HCT116 (cell line): ENCODE measurements around the gene PGM2L1. TPM values are rescaled to one million over a fixed set of nuclear protein-coding genes. Genes with fewer than 3 reads are reported as not detected.

Source experiments
- ATAC-seq: fragments of 200-7000 bp; cut with Tn5 transposase; 2 replicates; pipeline ENCODE4 v1.9.1; 2020; ENCODE audit warnings: mild to moderate bottlenecking, moderate library complexity
- BruUV-seq: library from RNA; stranded (reverse); fragments of 400-500 nt; replicated peaks from 2 replicates; lab custom pipeline; 2021; lab: Mats Ljungman, UMichigan
- CTCF ChIA-PET: fragments of 300-600 bp; sonication (Branson Sonifier 250); formaldehyde crosslinking; loops from one replicate; lab custom pipeline; 2021; ENCODE audit warnings: antibody characterized with exemption; lab: Charles Lee
- POLR2A ChIA-PET: fragments of 300-600, 350-600 bp; sonication (Branson Sonifier 250); formaldehyde crosslinking; loops from one replicate; lab custom pipeline; 2021; ENCODE audit warnings: antibody characterized with exemption; lab: Charles Lee
- RAD21 ChIA-PET, 2 experiments: fragments of 300-600 bp; sonication (Branson Sonifier 250); formaldehyde crosslinking; loops; one replicate each; lab custom pipeline; 2023; ENCODE audit warnings: low total read pairs in 2 of 2; ENCODE audit not compliant: uncharacterized antibody in 2 of 2, unreplicated experiment in 2 of 2, low non-redundant PET in 1 of 2; lab: Charles Lee
- DNase-seq: peaks from one replicate; pipeline ENCODE4 v3.0.0-alpha.2; 2010; ENCODE audit warnings: low read depth, low spot score
- H2AFZ ChIP-seq: fragments of 200-600 bp; shearing (Covaris generic), sonication (generic); 2 replicates; pipeline ENCODE4 v1.6.1; 2017; ENCODE audit warnings: low read depth, mixed run types, mixed read lengths, antibody characterized with exemption, low read length; ENCODE audit not compliant: poor library complexity, severe bottlenecking
- H3K27ac ChIP-seq: 2 replicates; pipeline ENCODE4 v1.5.1; 2012; ENCODE audit warnings: low read depth, low read length
- H3K27me3 ChIP-seq: fragments of 200-600 bp; sonication (generic); 2 replicates; pipeline ENCODE4 v1.6.1; 2016; ENCODE audit warnings: mixed run types, low read length, mixed read lengths; ENCODE audit not compliant: insufficient read depth
- H3K36me3 ChIP-seq, 2 experiments: fragments of 200-500 bp in 1 of 2; fragments of 200-600 bp in 1 of 2; sonication (Bioruptor generic) in 1 of 2; sonication (generic) in 1 of 2; 2 replicates each; pipeline versions ENCODE4 v1.5.1 to v1.6.1; 2014 to 2016; ENCODE audit warnings: low read length in 2 of 2, inconsistent platforms in 1 of 2, mixed read lengths in 1 of 2, mixed run types in 1 of 2; ENCODE audit not compliant: insufficient read depth in 2 of 2, control insufficient read depth in 1 of 2
- H3K4me1 ChIP-seq, 2 experiments: fragments of 200-600 bp in 1 of 2; sonication (generic) in 1 of 2; 2 replicates each; pipeline versions ENCODE4 v1.5.1 to v1.6.1; 2012 to 2017; ENCODE audit warnings: low read length in 2 of 2, inconsistent platforms in 1 of 2, mild to moderate bottlenecking in 1 of 2, mixed read lengths in 1 of 2, mixed run types in 1 of 2, moderate library complexity in 1 of 2; ENCODE audit not compliant: insufficient read depth in 2 of 2, control insufficient read depth in 1 of 2
- H3K4me2 ChIP-seq: fragments of 200-600 bp; sonication (generic); 2 replicates; pipeline ENCODE4 v1.6.1; 2017; ENCODE audit warnings: mixed run types, low read length, mixed read lengths
- H3K4me3 ChIP-seq, 2 experiments: fragments of 200-600 bp in 1 of 2; sonication (generic) in 1 of 2; replicated peaks in 1 of 2; 2 replicates each; pipeline ENCODE4 v1.5.1; 2011 to 2016; ENCODE audit warnings: low read length in 2 of 2, control low read depth in 1 of 2, low read depth in 1 of 2, mild to moderate bottlenecking in 1 of 2, mixed read lengths in 1 of 2, mixed run types in 1 of 2
- H3K79me2 ChIP-seq: fragments of 200-600 bp; sonication (generic); 2 replicates; pipeline ENCODE4 v1.6.1; 2017; ENCODE audit warnings: mild to moderate bottlenecking, mixed run types, low read length, moderate library complexity, mixed read lengths; ENCODE audit not compliant: insufficient read depth
- H3K9ac ChIP-seq: fragments of 200-600 bp; sonication (generic); 2 replicates; pipeline ENCODE4 v1.6.1; 2016; ENCODE audit warnings: low read length, mixed read lengths
- H3K9me2 ChIP-seq: fragments of 200-600 bp; sonication (generic), shearing (Covaris generic); 2 replicates; pipeline ENCODE4 v1.6.1; 2017; ENCODE audit warnings: mixed run types, mild to moderate bottlenecking, moderate library complexity; ENCODE audit not compliant: insufficient read depth
- H3K9me3 ChIP-seq, 2 experiments: fragments of 200-500 bp in 1 of 2; fragments of 200-600 bp in 1 of 2; sonication (Bioruptor generic) in 1 of 2; sonication (generic) in 1 of 2; 2 replicates each; pipeline ENCODE4 v1.6.1; 2014 to 2017; ENCODE audit warnings: low read length in 2 of 2, mixed read lengths in 2 of 2, inconsistent platforms in 1 of 2, low read depth in 1 of 2, mild to moderate bottlenecking in 1 of 2, mixed run types in 1 of 2, moderate library complexity in 1 of 2; ENCODE audit not compliant: control insufficient read depth in 1 of 2, insufficient read depth in 1 of 2
- H4K20me1 ChIP-seq: fragments of 200-600 bp; sonication (generic), shearing (Covaris generic); 2 replicates; pipeline ENCODE4 v1.6.1; 2017; ENCODE audit warnings: mixed run types, mild to moderate bottlenecking, moderate library complexity; ENCODE audit not compliant: insufficient read depth
- ATF3 ChIP-seq: IDR thresholded peaks from 2 replicates; pipeline ENCODE4 v1.6.1; 2012
- EGR1 ChIP-seq: IDR thresholded peaks from 2 replicates; pipeline ENCODE4 v1.6.1; 2012; ENCODE audit warnings: low read depth
- ELF1 ChIP-seq: IDR thresholded peaks from 2 replicates; pipeline ENCODE4 v1.6.1; 2012; ENCODE audit warnings: low read depth, borderline replicate concordance
- EZH2 ChIP-seq: fragments of 200-600 bp; sonication (generic); IDR thresholded peaks from 2 replicates; pipeline ENCODE4 v1.6.1; 2017; ENCODE audit warnings: antibody characterized with exemption, mixed run types
- EZH2phosphoT487 ChIP-seq: fragments of 200-600 bp; IDR thresholded peaks from 2 replicates; pipeline ENCODE4 v1.6.1; 2018; ENCODE audit warnings: antibody characterized with exemption, borderline replicate concordance
- FOSL1 ChIP-seq: IDR thresholded peaks from 2 replicates; pipeline ENCODE4 v1.6.1; 2012; ENCODE audit warnings: low read depth
- JUND ChIP-seq: IDR thresholded peaks from 2 replicates; pipeline ENCODE4 v1.6.1; 2012
- MAX ChIP-seq: IDR thresholded peaks from 2 replicates; pipeline ENCODE4 v1.6.1; 2012
- POLR2A ChIP-seq: IDR thresholded peaks from 2 replicates; pipeline ENCODE4 v1.7.0; 2011; ENCODE audit warnings: borderline replicate concordance; ENCODE audit not compliant: insufficient read depth, insufficient read length; ENCODE audit errors: extremely low read depth
- POLR2AphosphoS5 ChIP-seq: IDR thresholded peaks from 2 replicates; pipeline ENCODE4 v1.6.1; 2011; ENCODE audit warnings: mild to moderate bottlenecking, low read depth, low read length, moderate library complexity
- RAD21 ChIP-seq: IDR thresholded peaks from 2 replicates; pipeline ENCODE4 v1.6.1; 2012; ENCODE audit warnings: low read depth, mild to moderate bottlenecking
- SP1 ChIP-seq: IDR thresholded peaks from 2 replicates; pipeline ENCODE4 v1.6.1; 2012; ENCODE audit warnings: low read depth
- YY1 ChIP-seq: IDR thresholded peaks from 2 replicates; pipeline ENCODE4 v1.6.1; 2011; ENCODE audit warnings: low read length, low read depth, moderate library complexity, mild to moderate bottlenecking; ENCODE audit not compliant: insufficient replicate concordance; ENCODE audit errors: extremely low read depth
- ZFX ChIP-seq: fragments of 450-650 bp; IDR thresholded peaks from 2 replicates; pipeline ENCODE4 v1.6.1; 2017
- intact Hi-C: fragments of 100-400 bp; cut with micrococcal nuclease; formaldehyde crosslinking; loops from 2 replicates; pipeline ENCODE4 v1.10.0; 2022
- total RNA-seq: library from RNA; stranded (reverse); gene quantifications from one replicate; pipeline ENCODE4 v1.2.1, GENCODE V29; 2021; ENCODE audit not compliant: unreplicated experiment

The PGM2L1 gene
- total RNA-seq, 1 experiment from 2014 or later = 4.9 TPM

GRCh38 chr11:74338963-74339362 lies 59.3 kb downstream of the PGM2L1 start (continued):
- TF ChIP-seq EGR1 (no peak), FOSL1 (no peak), ATF3 (no peak), ZFX (no peak), POLR2AphosphoS5 (no peak), POLR2A (no peak), EZH2 (no peak), ELF1 (no peak), EZH2phosphoT487 (no peak)

- Histone ChIP-seq H4K20me1 (no peaks in the 10 kb centered on the region), H3K9ac (no peak overlapping the region), H3K9me3 (no peaks in the 10 kb centered on the region), H3K4me2 (no peak overlapping the region), H3K79me2 (no peaks in the 10 kb centered on the region), H3K27ac (no peak overlapping the region), H3K9me2 (no peaks in the 10 kb centered on the region), H3K36me3 (no peaks in the 10 kb centered on the region), H3K4me1 (peaks cover 0 to 5% of the 10 kb centered on the region in 2 experiments; a peak in 1 of 4 replicates), H2AFZ (no peak overlapping the region), H3K27me3 (no peaks in the 10 kb centered on the region), H3K4me3 (no peak overlapping the region)
- ChIA-PET RAD21 (no interaction called here), CTCF (interaction anchor here (1.6 kb wide), 1 partner anchor 12 kb away, joined by 7 read pairs; no protein-coding TSS in a partner anchor), POLR2A (no interaction called here)
- no peak for ATAC-seq
- BruUV-seq = no TSS peak
- TF ChIP-seq FOSL1 (no peak), JUND (no peak), ELF1 (no peak), SP1 (no peak), ATF3 (no peak), MAX (no peak), YY1 (no peak), RAD21 (no peak)
- no peak for DNase-seq
- intact Hi-C loops = no loop called here
Measured at GRCh38 chr11:74333193-74333592, 65.0 kb downstream of the PGM2L1 start.
